K562 (cell line): ENCODE results near the gene GPX6. TPM values are rescaled to one million over a fixed set of nuclear protein-coding genes. Genes with fewer than 3 reads are reported as not detected.
A peak's percentile ranks its signal among the peaks of the same experiment; 100 is the strongest.

Source experiments
- BRD9 ChIP-seq: fragments of 450-650 bp; IDR thresholded peaks from 2 replicates; pipeline ENCODE4 v1.6.1; 2018; ENCODE audit warnings: low read depth; ENCODE audit not compliant: partially characterized antibody
- FOXK2 ChIP-seq, 2 experiments: fragments of 450-650 bp; IDR thresholded peaks in 1 of 2; conservative IDR thresholded peaks in 1 of 2; 2 replicates each; pipeline ENCODE4 v1.6.1; 2016; ENCODE audit warnings: low read depth in 2 of 2, mild to moderate bottlenecking in 1 of 2
- GABPB1 ChIP-seq: sonication (generic); formaldehyde crosslinking; IDR thresholded peaks from 2 replicates; pipeline ENCODE4 v1.8.0; 2022; ENCODE audit warnings: mild to moderate bottlenecking, missing genetic modification reagents
- HNRNPL ChIP-seq: fragments of 200-400 bp; formaldehyde crosslinking; IDR thresholded peaks from 2 replicates; pipeline ENCODE4 v1.6.1; 2017; ENCODE audit warnings: low read depth, mild to moderate bottlenecking, low read length
- JUND ChIP-seq, 2 experiments: IDR thresholded peaks; 2 replicates in 1 of 2; 3 replicates in 1 of 2; pipeline ENCODE4 v1.6.1; 2011; ENCODE audit warnings: borderline replicate concordance in 2 of 2, low read depth in 2 of 2, low read length in 2 of 2, improper control_type of control experiment in 1 of 2, missing biosample characterization in 1 of 2, missing genetic modification characterization in 1 of 2, missing genetic modification reagents in 1 of 2
- NR2C1 ChIP-seq, 2 experiments: fragments of 450-650 bp; IDR thresholded peaks; 2 replicates each; pipeline ENCODE4 v1.6.1; 2017; ENCODE audit warnings: mild to moderate bottlenecking in 2 of 2, antibody characterized with exemption in 1 of 2, inconsistent platforms in 1 of 2, missing compliant biosample characterization in 1 of 2, missing genetic modification characterization in 1 of 2
- PATZ1 ChIP-seq: fragments of 250-450 bp; sonication (Bioruptor Pico); IDR thresholded peaks from 2 replicates; pipeline ENCODE4 v1.5.0; 2020; ENCODE audit warnings: mild to moderate bottlenecking, borderline replicate concordance
- RAD51 ChIP-seq: fragments of 450-650 bp; IDR thresholded peaks from 2 replicates; pipeline ENCODE4 v1.7.1; 2016; ENCODE audit warnings: low read depth, mild to moderate bottlenecking, borderline replicate concordance
- RBBP5 ChIP-seq: fragments of 200-600 bp; sonication (generic); IDR thresholded peaks from 2 replicates; pipeline ENCODE4 v1.6.1; 2012; ENCODE audit warnings: borderline replicate concordance, mild to moderate bottlenecking, low read length, control low read depth, inconsistent platforms; ENCODE audit not compliant: insufficient read depth, poor library complexity, severe bottlenecking
- RBM14 ChIP-seq: fragments of 200-400 bp; formaldehyde crosslinking; IDR thresholded peaks from 2 replicates; pipeline ENCODE4 v1.6.1; 2018; ENCODE audit warnings: low read depth, mild to moderate bottlenecking, low read length, moderate library complexity, borderline replicate concordance; ENCODE audit not compliant: insufficient read depth
- SETDB1 ChIP-seq: IDR thresholded peaks from one replicate; pipeline ENCODE4 v1.6.1; 2012; ENCODE audit warnings: low read length, control low read depth, inconsistent platforms
- SP1 ChIP-seq: sonication (generic); formaldehyde crosslinking; IDR thresholded peaks from 2 replicates; pipeline ENCODE4 v1.8.1; 2022; ENCODE audit warnings: mild to moderate bottlenecking, missing genetic modification reagents
- TARDBP ChIP-seq: fragments of 450-650 bp; IDR thresholded peaks from 2 replicates; pipeline ENCODE4 v1.6.1; 2016
- ZBTB33 ChIP-seq: sonication (generic); formaldehyde crosslinking; IDR thresholded peaks from 2 replicates; pipeline ENCODE4 v1.8.1; 2023; ENCODE audit warnings: mild to moderate bottlenecking, missing genetic modification reagents
- ZNF347 ChIP-seq: fragments of 450-650 bp; formaldehyde crosslinking; IDR thresholded peaks from 2 replicates; pipeline ENCODE4 v1.4.0; 2020; ENCODE audit warnings: low read depth, mild to moderate bottlenecking, moderate library complexity
- ZSCAN32 ChIP-seq: fragments of 450-650 bp; formaldehyde crosslinking; IDR thresholded peaks from 2 replicates; pipeline ENCODE4 v1.4.0; 2020; ENCODE audit warnings: mild to moderate bottlenecking, moderate library complexity
- polyA plus RNA-seq, 8 experiments: library from polyadenylated mRNA; depleted of rRNA in 4 of 8; stranded (reverse) in 5 of 8; unstranded in 3 of 8; fragments of >200 nt; fragmentation: Nextera tagmentation in 2 of 8; fragmentation: Illumina TruSeq in 1 of 8; extraction: Ambion mirVana in 2 of 8; extraction: Trizol in 1 of 8; gene quantifications; 2 replicates each; pipeline versions ENCODE4 v1.2.1 to v1.2.3, GENCODE V29; 2011 to 2014; ENCODE audit warnings: inconsistent platforms in 1 of 8, missing spikeins in 1 of 8
- total RNA-seq, 7 experiments: library from RNA; depleted of rRNA in 6 of 7; stranded (reverse); fragments of >200 nt in 6 of 7; fragmentation: Illumina TruSeq in 2 of 7; extraction: Trizol in 2 of 7; gene quantifications; 2 replicates each; pipeline versions ENCODE4 v1.2.1 to v1.2.3, GENCODE V29; 2011 to 2021; ENCODE audit warnings: low replicate concordance in 1 of 7
- TF ChIP-seq, protein P1 (sequence below): fragments of 450-650 bp; formaldehyde crosslinking; IDR thresholded peaks from 2 replicates; pipeline ENCODE4 v1.4.0; 2020; ENCODE audit warnings: mild to moderate bottlenecking, moderate library complexity

GPX6 gene
- total and polyA plus RNA-seq, 9 of the 15 experiments (the other 6 are each of a cell fraction or from before 2014, with no cell fraction given), result not detected

GRCh38 chr6:28474441-28475219 lies 41.0 kb downstream of the GPX6 start (continued):
- TF ChIP-seq ZNF347 (no peak), SP1 (peak; percentile 53; the same call in 1 of the 2 replicates), RBBP5 (peak; percentile 78), BRD9 (peak; percentile 99), TARDBP (peak; percentile 79), HNRNPL (no peak), PATZ1 (CRISPR knock-in tag) (0 out of 2 replicates have a peak, but pooled peaks have one; percentile 51), ZBTB33 (CRISPR knock-in tag) (peak; percentile 69; the same call in 1 of the 2 replicates), RAD51 (peak; percentile 7), NR2C1 (IDR thresholded peaks at IDR 0.05) (0 out of 2 replicates have a peak, but pooled peaks have one; percentile 13), NR2C1 (tag; IDR thresholded peaks at IDR 0.05) (no peak), FOXK2 (conservative IDR thresholded peaks at IDR 0.05 in 1 of 2, IDR thresholded peaks at IDR 0.05 in 1 of 2; ENCODE audit: low read depth in 2 of 2) (peak; percentile 89 to 95), JUND (IDR thresholded peaks at IDR 0.05; ENCODE audit: borderline replicate concordance, low read depth, low read length) (peak; percentile 57; the same call in 1 of the 2 replicates), JUND (tag; IDR thresholded peaks at IDR 0.05; ENCODE audit: borderline replicate concordance, low read depth, low read length) (no peak; the same call in 2 of the 3 replicates), ZSCAN32 (CRISPR knock-in tag) (0 out of 2 replicates have a peak, but pooled peaks have one; percentile 29), GABPB1 (peak; percentile 62; the same call in 1 of the 2 replicates), SETDB1 (no peak), RBM14 (no peak)
- TF ChIP-seq, protein P1, sequence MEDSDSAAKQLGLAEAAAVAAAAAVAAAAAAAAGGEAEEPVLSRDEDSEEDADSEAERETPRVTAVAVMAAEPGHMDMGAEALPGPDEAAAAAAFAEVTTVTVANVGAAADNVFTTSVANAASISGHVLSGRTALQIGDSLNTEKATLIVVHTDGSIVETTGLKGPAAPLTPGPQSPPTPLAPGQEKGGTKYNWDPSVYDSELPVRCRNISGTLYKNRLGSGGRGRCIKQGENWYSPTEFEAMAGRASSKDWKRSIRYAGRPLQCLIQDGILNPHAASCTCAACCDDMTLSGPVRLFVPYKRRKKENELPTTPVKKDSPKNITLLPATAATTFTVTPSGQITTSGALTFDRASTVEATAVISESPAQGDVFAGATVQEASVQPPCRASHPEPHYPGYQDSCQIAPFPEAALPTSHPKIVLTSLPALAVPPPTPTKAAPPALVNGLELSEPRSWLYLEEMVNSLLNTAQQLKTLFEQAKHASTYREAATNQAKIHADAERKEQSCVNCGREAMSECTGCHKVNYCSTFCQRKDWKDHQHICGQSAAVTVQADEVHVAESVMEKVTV (CRISPR knock-in tag), result no peak; the same call in 1 of the 2 replicates
